Measurements from ENCODE around the gene PDE7B. TPM values are rescaled to one million over a fixed set of nuclear protein-coding genes. Genes with fewer than 3 reads are reported as not detected.
A peak's percentile ranks its signal among the peaks of the same experiment; 100 is the strongest.

PDE7B gene
- total and polyA plus RNA-seq, 7 donors: 1.9 to 4.6 (median 2.7) TPM

DNA sequence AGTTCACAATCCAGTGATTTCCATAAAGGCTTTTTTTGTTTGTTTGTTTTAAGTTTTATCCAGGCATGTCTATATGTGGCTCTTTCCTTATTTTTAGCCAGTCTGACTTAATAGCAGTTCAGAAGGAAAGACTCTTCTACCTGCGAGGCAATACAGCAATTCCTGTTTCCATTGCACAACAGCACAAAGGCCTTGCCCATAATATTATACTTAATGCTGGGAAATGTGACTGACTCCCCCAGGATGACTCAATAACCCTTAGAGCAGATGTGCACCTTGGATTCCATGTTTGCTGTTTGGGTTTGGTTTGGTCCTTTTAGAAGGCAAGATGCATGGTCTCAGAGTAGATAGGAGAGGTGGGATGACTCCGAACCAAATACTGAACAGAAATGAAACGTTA lies 214.5 kb downstream of the PDE7B start:
- no peak for DNase-seq
- intact Hi-C loops (cut with DNase I): no loop called here
- H3K27ac ChIP-seq: no peak overlapping the region
- WGBS, 3 donors: 70 to 88% (median 74%) methylated on average over 3 of the region's 3 CpGs
- H3K9me3 ChIP-seq: no peaks in the 10 kb centered on the region
- peak in 1 of 4 donors; percentile 30 for ATAC-seq
- H3K4me3 ChIP-seq: no peak overlapping the region
- H3K27me3 ChIP-seq (ENCODE audit: insufficient read depth in 3 of 3, low read length in 2 of 3): no peaks in the 10 kb centered on the region
- H3K36me3 ChIP-seq (ENCODE audit: insufficient read depth in 1 of 2, low read depth in 1 of 2): no peaks in the 10 kb centered on the region
- peaks cover 5% of the 10 kb centered on the region for H3K4me1 ChIP-seq
- TF ChIP-seq, protein P1, sequence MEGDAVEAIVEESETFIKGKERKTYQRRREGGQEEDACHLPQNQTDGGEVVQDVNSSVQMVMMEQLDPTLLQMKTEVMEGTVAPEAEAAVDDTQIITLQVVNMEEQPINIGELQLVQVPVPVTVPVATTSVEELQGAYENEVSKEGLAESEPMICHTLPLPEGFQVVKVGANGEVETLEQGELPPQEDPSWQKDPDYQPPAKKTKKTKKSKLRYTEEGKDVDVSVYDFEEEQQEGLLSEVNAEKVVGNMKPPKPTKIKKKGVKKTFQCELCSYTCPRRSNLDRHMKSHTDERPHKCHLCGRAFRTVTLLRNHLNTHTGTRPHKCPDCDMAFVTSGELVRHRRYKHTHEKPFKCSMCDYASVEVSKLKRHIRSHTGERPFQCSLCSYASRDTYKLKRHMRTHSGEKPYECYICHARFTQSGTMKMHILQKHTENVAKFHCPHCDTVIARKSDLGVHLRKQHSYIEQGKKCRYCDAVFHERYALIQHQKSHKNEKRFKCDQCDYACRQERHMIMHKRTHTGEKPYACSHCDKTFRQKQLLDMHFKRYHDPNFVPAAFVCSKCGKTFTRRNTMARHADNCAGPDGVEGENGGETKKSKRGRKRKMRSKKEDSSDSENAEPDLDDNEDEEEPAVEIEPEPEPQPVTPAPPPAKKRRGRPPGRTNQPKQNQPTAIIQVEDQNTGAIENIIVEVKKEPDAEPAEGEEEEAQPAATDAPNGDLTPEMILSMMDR (IDR thresholded peaks at IDR 0.05): no peak

DNA sequence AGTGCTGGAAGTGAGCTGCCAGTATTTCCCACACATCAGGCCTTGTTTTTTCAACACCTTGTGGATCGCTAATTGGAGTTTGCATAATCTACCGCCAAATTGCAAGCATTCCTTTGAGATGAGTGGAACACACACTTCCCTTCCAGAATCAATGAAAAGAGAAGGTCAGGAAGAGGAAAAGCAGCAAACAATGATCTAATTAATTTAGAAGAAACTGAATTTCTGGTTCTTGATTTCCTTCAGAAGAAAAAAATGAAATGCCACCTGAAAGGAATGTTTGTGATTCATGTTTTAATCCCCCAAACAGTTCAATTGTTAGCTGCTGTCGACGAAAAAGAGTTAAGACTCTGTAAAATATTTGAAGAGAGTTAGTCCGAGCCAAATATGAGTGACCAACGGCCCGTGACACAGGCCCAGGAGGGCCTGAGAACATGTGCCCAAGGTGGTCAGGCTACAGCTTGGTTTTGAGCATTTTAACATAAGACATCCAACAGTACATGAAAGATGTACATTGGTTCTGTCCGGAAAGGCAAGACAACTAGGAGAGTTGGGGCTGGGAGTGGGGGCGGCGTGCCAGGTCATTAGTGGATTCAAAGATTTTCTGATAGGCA lies 216.3 kb downstream of the PDE7B start:
- no peaks in the 10 kb centered on the region for H3K36me3 ChIP-seq (ENCODE audit: insufficient read depth in 1 of 2, low read depth in 1 of 2)
- no peak for DNase-seq
- no peaks in the 10 kb centered on the region for H3K4me1 ChIP-seq
- intact Hi-C loops (cut with DNase I): no loop called here
- WGBS, 3 donors: 66 to 68% (median 68%) methylated on average over 10 of the region's 10 CpGs
- no peak for ATAC-seq
- TF ChIP-seq, protein P1 (IDR thresholded peaks at IDR 0.05): no peak
- H3K4me3 ChIP-seq: no peak overlapping the region
- no peak overlapping the region for H3K27ac ChIP-seq
- no peaks in the 10 kb centered on the region for H3K27me3 ChIP-seq (ENCODE audit: insufficient read depth in 3 of 3, low read length in 2 of 3)
- H3K9me3 ChIP-seq: no peaks in the 10 kb centered on the region

DNA sequence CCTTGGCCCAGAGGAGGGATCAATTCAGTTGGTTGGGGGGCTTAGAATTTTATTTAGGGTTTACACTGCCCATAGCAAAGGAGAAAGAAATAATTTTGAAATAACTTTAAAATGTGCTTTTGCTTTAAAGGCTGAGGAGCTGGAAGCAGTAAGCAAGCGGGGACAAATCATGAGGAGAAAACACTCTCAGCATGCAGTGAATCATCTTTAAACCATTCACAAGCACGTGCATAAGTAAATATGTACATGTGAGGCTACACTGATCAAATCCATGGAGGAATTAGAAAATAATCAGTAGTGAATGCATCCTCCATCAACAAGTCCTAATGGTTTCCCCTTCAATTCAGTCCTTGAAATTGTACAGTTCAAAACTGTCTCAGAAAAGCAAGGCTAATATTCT lies 217.6 kb downstream of the PDE7B start:
- intact Hi-C loops (cut with DNase I): no loop called here
- Histone ChIP-seq H3K4me1 (no peaks in the 10 kb centered on the region), H3K4me3 (no peak overlapping the region), H3K27ac (no peak overlapping the region), H3K36me3 (ENCODE audit: insufficient read depth in 1 of 2, low read depth in 1 of 2) (no peaks in the 10 kb centered on the region), H3K9me3 (no peaks in the 10 kb centered on the region), H3K27me3 (ENCODE audit: insufficient read depth in 3 of 3, low read length in 2 of 3) (no peaks in the 10 kb centered on the region)
- 46 to 59% (median 50%) methylated on average over 2 of the region's 2 CpGs for WGBS, 3 donors
- ATAC-seq (peak in 1 of 4 donors; percentile 32), DNase-seq (no peak)
- TF ChIP-seq, protein P1 (IDR thresholded peaks at IDR 0.05): no peak

DNA sequence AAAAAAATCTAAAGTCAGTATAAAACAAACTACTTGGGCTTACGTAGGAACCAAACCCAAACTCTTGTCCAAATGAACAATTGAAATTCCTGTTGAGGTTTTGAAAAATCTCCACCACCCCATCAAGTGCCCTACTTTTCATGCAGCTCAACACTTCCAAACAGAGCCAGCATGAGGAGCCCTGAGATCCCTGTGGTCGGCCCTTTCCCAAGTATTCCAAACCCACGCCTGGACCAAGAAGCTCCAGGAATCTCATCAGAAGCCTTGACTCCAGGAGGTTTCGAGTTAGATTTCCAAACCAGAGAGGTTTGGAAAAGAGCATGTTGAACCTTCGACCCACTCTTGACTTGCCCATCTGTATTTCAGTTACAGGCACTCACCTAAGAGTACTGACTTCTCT lies 219.3 kb downstream of the PDE7B start:
- WGBS, 3 donors: 70 to 83% (median 72%) methylated on average over 5 of the region's 5 CpGs
- Histone ChIP-seq H3K9me3 (peaks cover 4% of the 10 kb centered on the region), H3K4me1 (no peaks in the 10 kb centered on the region), H3K4me3 (no peak overlapping the region), H3K27me3 (ENCODE audit: insufficient read depth in 3 of 3, low read length in 2 of 3) (no peaks in the 10 kb centered on the region), H3K36me3 (ENCODE audit: insufficient read depth in 1 of 2, low read depth in 1 of 2) (no peaks in the 10 kb centered on the region), H3K27ac (no peak overlapping the region)
- ATAC-seq (no peak), DNase-seq (no peak)
- intact Hi-C loops (cut with DNase I): no loop called here
- TF ChIP-seq, protein P1 (IDR thresholded peaks at IDR 0.05): no peak

DNA sequence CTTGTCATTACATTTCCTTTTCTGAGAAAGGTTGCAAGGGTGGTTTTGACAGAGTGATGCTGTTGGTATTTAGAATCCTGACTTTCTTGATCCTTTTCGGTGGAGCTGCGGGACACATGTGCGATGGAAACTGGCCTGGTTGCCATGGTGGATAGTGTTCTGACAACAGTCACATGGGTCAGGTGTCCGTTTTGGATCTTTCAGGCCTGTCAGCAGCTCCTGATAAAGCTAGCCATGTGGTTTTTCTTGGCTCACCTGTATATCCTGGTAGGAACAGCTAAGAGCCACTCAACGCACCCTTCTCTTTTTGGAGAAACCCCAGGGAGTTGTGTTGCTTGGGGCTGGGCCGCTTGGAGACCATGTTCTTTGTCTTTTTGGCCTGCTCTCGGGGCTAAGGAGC lies 221.2 kb downstream of the PDE7B start:
- Histone ChIP-seq H3K27me3 (ENCODE audit: insufficient read depth in 3 of 3, low read length in 2 of 3) (no peaks in the 10 kb centered on the region), H3K4me3 (no peak overlapping the region), H3K27ac (no peak overlapping the region), H3K36me3 (ENCODE audit: insufficient read depth in 1 of 2, low read depth in 1 of 2) (no peaks in the 10 kb centered on the region), H3K4me1 (peaks cover 5% of the 10 kb centered on the region), H3K9me3 (peaks cover 4% of the 10 kb centered on the region)
- ATAC-seq (peak; percentile 78 to 94 (median 84)), DNase-seq (peak in 1 of 2 donors; percentile 15)
- TF ChIP-seq, protein P1 (IDR thresholded peaks at IDR 0.05): no peak
- 35 to 47% (median 42%) methylated on average over 7 of the region's 7 CpGs for WGBS, 3 donors
- intact Hi-C loops (cut with DNase I): no loop called here

All from psoas muscle (tissue), 8 donors.